Measurements from ENCODE around the gene TVP23C. TPM values are rescaled to one million over a fixed set of nuclear protein-coding genes. Genes with fewer than 3 reads are reported as not detected.

The TVP23C gene
- total RNA-seq, 2 experiments from 2014 or later: 14.8 to 16.0 TPM

- H3K4me3 Mint-ChIP-seq: no peak overlapping the region
- TF ChIP-seq CTCF (IDR thresholded peaks at IDR 0.05): no peak
- Histone ChIP-seq H3K27me3 (ENCODE audit: control insufficient read depth in 1 of 2, insufficient read depth in 2 of 2, low read length in 2 of 2) (no peaks in the 10 kb centered on the region), H3K4me3 (ENCODE audit: low read length) (no peak overlapping the region), H3K36me3 (ENCODE audit: insufficient read depth, low read length) (peaks cover 9% of the 10 kb centered on the region), H3K27ac (ENCODE audit: low read depth in 1 of 2, low read length in 2 of 2) (no peak overlapping the region), H3K4me1 (ENCODE audit: insufficient read depth, low read length) (no peaks in the 10 kb centered on the region), H3K9me3 (ENCODE audit: control insufficient read depth in 1 of 2, insufficient read depth in 1 of 2, low read length in 2 of 2) (peaks cover 9 to 12% of the 10 kb centered on the region in 2 experiments)
- DNase-seq (no peak), ATAC-seq (ENCODE audit: poor library complexity) (no peak)
- H3K4me1 Mint-ChIP-seq (ENCODE audit: low read depth): no peaks in the 10 kb centered on the region
- H3K27ac Mint-ChIP-seq: no peak overlapping the region
- intact Hi-C loops (cut with DNase I, micrococcal nuclease): no loop called here
- no peaks in the 10 kb centered on the region for H3K27me3 Mint-ChIP-seq
- peaks cover 38% of the 10 kb centered on the region for H3K36me3 Mint-ChIP-seq (ENCODE audit: low read depth)
- POLR2A ChIA-PET: interaction anchor here (0.7 kb wide), 1 partner anchor 441 kb away, joined by 3 read pairs; no protein-coding TSS in a partner anchor
- CTCF ChIA-PET: no interaction called here
- no peaks in the 10 kb centered on the region for H3K9me3 Mint-ChIP-seq
Observed at GRCh38 chr17:15456496-15456895, 106.8 kb downstream of the TVP23C start.

GRCh38 chr17:15454346-15454745, 108.9 kb downstream of the TVP23C start:
- Histone ChIP-seq H3K36me3 (ENCODE audit: insufficient read depth, low read length) (peaks cover 9% of the 10 kb centered on the region), H3K4me1 (ENCODE audit: insufficient read depth, low read length) (no peaks in the 10 kb centered on the region), H3K27ac (ENCODE audit: low read depth in 1 of 2, low read length in 2 of 2) (no peak overlapping the region), H3K4me3 (ENCODE audit: low read length) (no peak overlapping the region), H3K27me3 (ENCODE audit: control insufficient read depth in 1 of 2, insufficient read depth in 2 of 2, low read length in 2 of 2) (no peaks in the 10 kb centered on the region), H3K9me3 (ENCODE audit: control insufficient read depth in 1 of 2, insufficient read depth in 1 of 2, low read length in 2 of 2) (peaks cover 9 to 12% of the 10 kb centered on the region in 2 experiments)
- no peak for TF ChIP-seq CTCF (IDR thresholded peaks at IDR 0.05)
- ATAC-seq (ENCODE audit: poor library complexity) (no peak), DNase-seq (no peak)
- Mint-ChIP-seq H3K36me3 (ENCODE audit: low read depth) (peaks cover 28% of the 10 kb centered on the region), H3K4me3 (no peak overlapping the region), H3K4me1 (ENCODE audit: low read depth) (no peaks in the 10 kb centered on the region), H3K27me3 (no peaks in the 10 kb centered on the region), H3K9me3 (no peaks in the 10 kb centered on the region), H3K27ac (no peak overlapping the region)
- ChIA-PET POLR2A (no interaction called here), CTCF (no interaction called here)
- intact Hi-C loops (cut with DNase I, micrococcal nuclease): no loop called here

- intact Hi-C loops (cut with DNase I, micrococcal nuclease): no loop called here
- DNase-seq (no peak), ATAC-seq (ENCODE audit: poor library complexity) (no peak)
- Histone ChIP-seq H3K4me3 (ENCODE audit: low read length) (no peak overlapping the region), H3K36me3 (ENCODE audit: insufficient read depth, low read length) (peaks cover 9% of the 10 kb centered on the region), H3K27ac (ENCODE audit: low read depth in 1 of 2, low read length in 2 of 2) (no peak overlapping the region), H3K9me3 (ENCODE audit: control insufficient read depth in 1 of 2, insufficient read depth in 1 of 2, low read length in 2 of 2) (peaks cover 9 to 12% of the 10 kb centered on the region in 2 experiments), H3K27me3 (ENCODE audit: control insufficient read depth in 1 of 2, insufficient read depth in 2 of 2, low read length in 2 of 2) (no peaks in the 10 kb centered on the region), H3K4me1 (ENCODE audit: insufficient read depth, low read length) (no peaks in the 10 kb centered on the region)
- no peaks in the 10 kb centered on the region for H3K27me3 Mint-ChIP-seq
- H3K4me3 Mint-ChIP-seq: no peak overlapping the region
- H3K27ac Mint-ChIP-seq: no peak overlapping the region
- no peak for TF ChIP-seq CTCF (IDR thresholded peaks at IDR 0.05)
- ChIA-PET POLR2A (no interaction called here), CTCF (no interaction called here)
- no peaks in the 10 kb centered on the region for H3K9me3 Mint-ChIP-seq
- peaks cover 28% of the 10 kb centered on the region for H3K36me3 Mint-ChIP-seq (ENCODE audit: low read depth)
- no peaks in the 10 kb centered on the region for H3K4me1 Mint-ChIP-seq (ENCODE audit: low read depth)
Observed at GRCh38 chr17:15453782-15454181, 109.5 kb downstream of the TVP23C start.
